GM15510 (cell line): Measurements from ENCODE around the gene ZNF90.
A peak's percentile ranks its signal among the peaks of the same experiment; 100 is the strongest.

ENCODE experiments used
- POLR2A ChIP-seq: IDR thresholded peaks from 3 replicates; pipeline ENCODE4 v1.6.1; 2011; ENCODE audit warnings: borderline replicate concordance; ENCODE audit not compliant: insufficient read length; ENCODE audit errors: extremely low read depth

The ZNF90 gene

GRCh38 chr19:20103091-20103740 lies 25.4 kb downstream of the ZNF90 start:
- TF ChIP-seq POLR2A: no peak

GRCh38 chr19:20107301-20107700 lies 29.5 kb downstream of the ZNF90 start:
- no peak for TF ChIP-seq POLR2A

DNA sequence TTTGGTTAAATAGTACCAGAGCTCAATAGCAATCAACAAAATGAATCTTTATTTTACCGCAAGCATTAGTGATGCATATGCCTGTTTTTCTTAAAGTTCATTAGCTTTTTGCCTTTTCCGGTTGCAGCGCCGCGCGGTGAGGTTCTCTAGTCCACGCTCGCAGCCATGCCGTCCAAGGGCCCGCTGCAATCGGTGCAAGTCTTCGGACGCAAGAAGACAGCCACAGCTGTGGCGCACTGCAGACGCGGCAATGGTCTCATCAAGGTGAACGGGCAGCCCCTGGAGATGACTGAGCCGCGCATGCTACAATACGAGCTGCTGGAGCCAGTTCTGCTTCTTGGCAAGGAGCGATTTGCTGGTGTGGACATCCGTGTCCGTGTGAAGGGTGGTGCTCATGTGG lies 47.1 kb downstream of the ZNF90 start:
- no peak for TF ChIP-seq POLR2A

DNA sequence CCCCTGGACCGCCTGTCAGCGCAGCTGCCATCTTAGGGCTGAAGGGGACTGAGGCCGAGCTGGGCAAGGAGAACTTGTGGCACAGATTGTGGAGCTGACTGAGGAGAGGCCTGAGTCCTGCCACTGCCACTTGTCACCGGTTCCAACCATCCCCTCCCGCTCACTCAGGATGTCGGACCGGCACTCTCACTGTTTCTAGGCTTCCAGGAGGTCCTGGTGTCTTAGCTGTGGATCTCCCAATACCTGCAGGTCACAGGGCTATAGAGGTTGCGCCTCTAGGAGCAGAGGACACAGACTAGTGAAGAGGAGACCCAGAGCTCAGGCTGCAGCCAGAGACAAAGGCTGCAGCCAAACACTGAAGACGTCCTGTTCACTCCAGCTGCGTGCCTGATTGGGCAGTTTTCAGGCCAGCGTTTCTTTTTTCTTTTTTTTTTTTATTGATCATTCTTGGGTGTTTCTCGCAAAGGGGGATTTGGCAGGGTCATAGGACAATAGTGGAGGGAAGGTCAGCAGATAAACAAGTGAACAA lies 73.9 kb downstream of the ZNF90 start:
- no peak for TF ChIP-seq POLR2A

GRCh38 chr19:20153281-20153680 lies 75.5 kb downstream of the ZNF90 start:
- TF ChIP-seq POLR2A: no peak

- no peak for TF ChIP-seq POLR2A
Measured at GRCh38 chr19:20154636-20155035, 76.8 kb downstream of the ZNF90 start.

- no peak for TF ChIP-seq POLR2A
Measured at GRCh38 chr19:20162821-20163220, 85.0 kb downstream of the ZNF90 start.

- no peak for TF ChIP-seq POLR2A
Measured at GRCh38 chr19:20164456-20164855, 86.7 kb downstream of the ZNF90 start.

DNA sequence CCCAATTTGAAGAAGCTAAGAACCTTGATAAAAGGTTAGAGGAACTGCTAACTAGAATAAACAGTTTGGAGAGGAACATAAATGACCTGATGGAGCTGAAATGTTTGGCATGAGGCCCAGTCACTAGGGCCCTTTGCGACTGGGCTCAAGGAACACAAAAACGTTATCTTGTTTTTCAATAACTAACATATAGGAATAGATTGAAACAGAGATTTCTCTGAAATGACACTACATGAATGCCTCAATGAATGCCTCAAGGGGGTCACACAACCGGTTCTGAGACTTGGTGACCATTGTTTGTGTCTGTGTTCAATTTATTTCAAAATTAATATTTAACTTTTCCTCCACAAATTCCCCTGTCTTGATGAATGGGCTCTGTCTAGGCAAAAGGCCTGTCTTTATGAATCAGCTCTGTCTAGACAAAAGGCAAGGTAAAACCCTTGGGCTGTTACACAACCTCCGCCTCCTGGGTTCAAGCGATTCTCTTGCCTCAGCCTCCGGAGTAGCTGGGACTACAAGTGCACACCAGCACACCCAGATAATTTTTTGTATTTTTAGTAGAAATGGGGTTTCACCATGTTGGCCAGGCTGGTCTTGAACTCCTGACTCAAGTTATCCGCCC lies 88.3 kb downstream of the ZNF90 start:
- TF ChIP-seq POLR2A: no peak

DNA sequence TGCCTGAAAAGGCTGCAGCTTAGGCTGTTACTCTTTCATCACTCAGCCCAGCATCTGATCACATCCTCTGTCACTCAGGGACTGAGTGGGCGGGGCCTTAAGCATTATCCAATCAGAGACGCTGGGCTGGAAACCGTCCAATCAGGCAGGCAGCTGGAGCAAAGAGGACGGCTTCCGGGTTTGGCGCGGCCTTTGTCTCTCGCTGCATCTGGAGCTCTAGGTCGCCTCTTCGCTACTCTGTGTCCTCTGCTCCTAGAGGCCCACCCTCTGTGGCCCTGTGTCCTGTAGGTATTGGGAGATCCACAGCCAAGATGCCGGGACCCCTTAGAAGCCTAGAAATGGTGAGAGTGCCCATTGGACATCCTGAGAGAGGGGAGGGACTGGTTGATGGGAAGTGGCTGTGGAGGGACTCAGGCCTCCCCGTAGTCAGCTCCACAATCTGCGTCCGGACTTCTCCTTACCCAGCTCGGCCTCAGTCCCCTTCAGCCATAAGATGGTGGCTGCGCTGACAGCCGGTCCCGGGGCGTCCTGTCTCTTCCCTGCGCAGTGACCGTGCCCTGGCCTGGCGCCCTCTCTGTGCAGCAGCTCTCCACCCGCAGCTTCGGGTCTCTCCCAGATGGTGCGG lies 89.3 kb downstream of the ZNF90 start, which contains the start of gene ZNF486:
ZNF486 (plus strand) TSS at position 195 of the 625 bp plus-strand sequence; CDS start at position 312, 117 bp downstream.
- TF ChIP-seq POLR2A: peak; percentile 22

GRCh38 chr19:20167651-20168122 lies 89.9 kb downstream of the ZNF90 start:
- TF ChIP-seq POLR2A: no peak
